HG03060 (cell line): ENCODE data around the gene RAMP1.

Experiments used
- ATAC-seq: cut with Tn5 transposase; IDR thresholded peaks from one replicate; pipeline ENCODE4 v1.9.1; 2021; ENCODE audit warnings: low read depth, moderate number of reproducible peaks; ENCODE audit not compliant: unreplicated experiment

The RAMP1 gene

GRCh38 chr2:237912271-237913192 lies 53.1 kb downstream of the RAMP1 start:
- no peak for ATAC-seq

GRCh38 chr2:237913193-237913917 lies 53.9 kb downstream of the RAMP1 start:
- ATAC-seq, result no peak

GRCh38 chr2:237915576-237915975 lies 56.2 kb downstream of the RAMP1 start:
- ATAC-seq, result no peak

GRCh38 chr2:237916296-237916695 lies 56.9 kb downstream of the RAMP1 start:
- ATAC-seq, result no peak

- no peak for ATAC-seq
Measured at GRCh38 chr2:237917696-237918374, 58.4 kb downstream of the RAMP1 start.

- ATAC-seq, result no peak
Measured at GRCh38 chr2:237919593-237919992, 60.2 kb downstream of the RAMP1 start.

GRCh38 chr2:237920673-237921072 lies 61.2 kb downstream of the RAMP1 start:
- ATAC-seq, result no peak

GRCh38 chr2:237921967-237922492 lies 62.6 kb downstream of the RAMP1 start:
- no peak for ATAC-seq

GRCh38 chr2:237922641-237923361 lies 63.4 kb downstream of the RAMP1 start:
- no peak for ATAC-seq

- no peak for ATAC-seq
Measured at GRCh38 chr2:237923481-237924163, 64.2 kb downstream of the RAMP1 start.

GRCh38 chr2:237924164-237924534 lies 64.7 kb downstream of the RAMP1 start:
- ATAC-seq, result no peak

GRCh38 chr2:237927135-237927534 lies 67.7 kb downstream of the RAMP1 start:
- ATAC-seq, result no peak

GRCh38 chr2:237927986-237928385 lies 68.6 kb downstream of the RAMP1 start:
- no peak for ATAC-seq

GRCh38 chr2:237929979-237930378 lies 70.6 kb downstream of the RAMP1 start:
- no peak for ATAC-seq

GRCh38 chr2:237931205-237931721 lies 71.8 kb downstream of the RAMP1 start:
- no peak for ATAC-seq

GRCh38 chr2:237932731-237933131 lies 73.3 kb downstream of the RAMP1 start:
- ATAC-seq, result no peak

- no peak for ATAC-seq
Measured at GRCh38 chr2:237934186-237934585, 74.8 kb downstream of the RAMP1 start.

GRCh38 chr2:237935740-237936452 lies 76.5 kb downstream of the RAMP1 start:
- ATAC-seq, result no peak

GRCh38 chr2:237939251-237939650 lies 79.8 kb downstream of the RAMP1 start:
- ATAC-seq, result no peak
